ENCODE data around the gene ZC3H6.

Gene ZC3H6

GRCh38 chr2:112256654-112257053, 18.7 kb upstream of the ZC3H6 start:
- Mint-ChIP-seq H3K36me3 (ENCODE audit: low read depth) (no peaks in the 10 kb centered on the region), H3K9me3 (peaks cover 2% of the 10 kb centered on the region), H3K4me3 (peak overlapping the region in 2 of 3 experiments; percentile 27 to 56), H3K27ac (no peak overlapping the region), H3K27me3 (ENCODE audit: low read depth) (peaks cover 8% of the 10 kb centered on the region), H3K4me1 (peaks cover 15% of the 10 kb centered on the region)
- TF ChIP-seq, protein P1, sequence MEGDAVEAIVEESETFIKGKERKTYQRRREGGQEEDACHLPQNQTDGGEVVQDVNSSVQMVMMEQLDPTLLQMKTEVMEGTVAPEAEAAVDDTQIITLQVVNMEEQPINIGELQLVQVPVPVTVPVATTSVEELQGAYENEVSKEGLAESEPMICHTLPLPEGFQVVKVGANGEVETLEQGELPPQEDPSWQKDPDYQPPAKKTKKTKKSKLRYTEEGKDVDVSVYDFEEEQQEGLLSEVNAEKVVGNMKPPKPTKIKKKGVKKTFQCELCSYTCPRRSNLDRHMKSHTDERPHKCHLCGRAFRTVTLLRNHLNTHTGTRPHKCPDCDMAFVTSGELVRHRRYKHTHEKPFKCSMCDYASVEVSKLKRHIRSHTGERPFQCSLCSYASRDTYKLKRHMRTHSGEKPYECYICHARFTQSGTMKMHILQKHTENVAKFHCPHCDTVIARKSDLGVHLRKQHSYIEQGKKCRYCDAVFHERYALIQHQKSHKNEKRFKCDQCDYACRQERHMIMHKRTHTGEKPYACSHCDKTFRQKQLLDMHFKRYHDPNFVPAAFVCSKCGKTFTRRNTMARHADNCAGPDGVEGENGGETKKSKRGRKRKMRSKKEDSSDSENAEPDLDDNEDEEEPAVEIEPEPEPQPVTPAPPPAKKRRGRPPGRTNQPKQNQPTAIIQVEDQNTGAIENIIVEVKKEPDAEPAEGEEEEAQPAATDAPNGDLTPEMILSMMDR (IDR thresholded peaks at IDR 0.05; ENCODE audit: unreplicated experiment in 3 of 3), result no peak

DNA sequence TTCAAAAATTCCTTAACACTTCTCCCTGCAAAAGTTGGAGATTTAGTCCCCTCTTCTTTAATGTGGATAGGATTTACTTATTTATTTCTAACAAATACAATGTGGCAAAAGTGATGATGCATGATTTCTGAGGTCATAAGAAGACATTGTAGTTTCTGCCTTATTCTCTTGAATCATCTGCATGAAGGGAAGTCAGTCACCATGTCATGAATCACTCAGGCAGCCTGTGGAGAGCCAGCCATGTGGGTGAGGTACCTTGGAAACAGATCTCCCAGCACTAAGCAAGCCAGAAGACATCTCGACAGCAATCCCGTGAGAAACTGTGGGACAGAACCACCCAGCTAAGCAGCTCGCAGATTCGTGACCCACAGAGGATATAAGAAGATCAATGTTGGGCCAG, 17.8 kb upstream of the ZC3H6 start:
- Mint-ChIP-seq H3K4me1 (peaks cover 15% of the 10 kb centered on the region), H3K9me3 (peaks cover 7% of the 10 kb centered on the region), H3K4me3 (peak overlapping the region in 2 of 3 experiments; percentile 24 to 42), H3K27me3 (ENCODE audit: low read depth) (peaks cover 8% of the 10 kb centered on the region), H3K36me3 (ENCODE audit: low read depth) (peaks cover under 1% of the 10 kb centered on the region), H3K27ac (peak overlapping the region in 1 of 3 experiments; percentile 18)
- TF ChIP-seq, protein P1 (IDR thresholded peaks at IDR 0.05; ENCODE audit: unreplicated experiment in 3 of 3), result no peak

DNA sequence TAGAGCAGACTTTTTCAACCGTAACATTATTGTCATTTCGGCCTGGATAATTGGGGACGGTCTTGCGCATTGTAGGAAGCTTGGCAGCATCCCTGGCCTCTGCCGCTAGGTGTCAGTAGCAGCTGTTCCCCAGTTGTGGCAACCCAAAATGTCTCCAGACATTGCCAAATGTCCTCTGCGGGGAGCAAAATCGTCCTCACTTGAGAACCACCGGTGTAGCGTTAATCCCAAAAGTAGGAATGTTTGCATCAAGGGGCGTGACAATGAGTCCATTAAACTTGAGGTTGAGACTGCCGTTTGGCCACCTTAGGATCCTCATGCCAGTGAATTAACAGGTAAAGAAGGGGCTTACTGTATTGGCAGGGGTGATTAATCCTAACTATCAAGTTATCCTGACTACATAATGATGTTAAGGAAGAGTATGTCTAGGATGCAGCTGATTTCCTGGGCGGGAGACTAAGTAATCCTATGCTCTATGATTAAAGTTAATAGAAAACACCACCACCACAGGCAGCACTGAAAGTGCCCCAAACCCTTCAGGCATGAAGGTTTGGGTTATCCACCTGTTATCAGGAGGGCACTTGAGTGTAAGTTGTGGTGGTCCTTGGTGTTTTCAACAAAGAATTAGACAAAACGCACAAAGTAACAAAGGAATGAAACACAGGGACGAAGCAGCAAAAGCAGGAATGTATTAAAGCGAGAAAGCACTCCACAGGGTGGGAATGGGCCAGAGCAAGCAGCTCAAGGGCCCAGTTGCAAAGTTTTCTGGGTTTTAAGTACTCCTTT, 15.7 kb upstream of the ZC3H6 start:
- H3K27me3 Mint-ChIP-seq (ENCODE audit: low read depth), result peaks cover 8% of the 10 kb centered on the region
- H3K9me3 Mint-ChIP-seq, result peaks cover 11% of the 10 kb centered on the region
- H3K4me3 Mint-ChIP-seq, result peak overlapping the region; percentile 32 to 53 (median 52)
- no peak overlapping the region for H3K27ac Mint-ChIP-seq
- H3K4me1 Mint-ChIP-seq, result peaks cover 4% of the 10 kb centered on the region
- TF ChIP-seq, protein P1 (IDR thresholded peaks at IDR 0.05; ENCODE audit: unreplicated experiment in 3 of 3), result peak; percentile 93 to 95 (median 94)
- H3K36me3 Mint-ChIP-seq (ENCODE audit: low read depth), result peaks cover 4% of the 10 kb centered on the region

GRCh38 chr2:112260295-112260625, 15.1 kb upstream of the ZC3H6 start:
- Mint-ChIP-seq H3K36me3 (ENCODE audit: low read depth) (peaks cover 4% of the 10 kb centered on the region), H3K4me3 (no peak overlapping the region), H3K4me1 (peaks cover 4% of the 10 kb centered on the region), H3K27ac (no peak overlapping the region), H3K27me3 (ENCODE audit: low read depth) (peaks cover 8% of the 10 kb centered on the region), H3K9me3 (peaks cover 11% of the 10 kb centered on the region)
- TF ChIP-seq, protein P1 (IDR thresholded peaks at IDR 0.05; ENCODE audit: unreplicated experiment in 3 of 3), result no peak

DNA sequence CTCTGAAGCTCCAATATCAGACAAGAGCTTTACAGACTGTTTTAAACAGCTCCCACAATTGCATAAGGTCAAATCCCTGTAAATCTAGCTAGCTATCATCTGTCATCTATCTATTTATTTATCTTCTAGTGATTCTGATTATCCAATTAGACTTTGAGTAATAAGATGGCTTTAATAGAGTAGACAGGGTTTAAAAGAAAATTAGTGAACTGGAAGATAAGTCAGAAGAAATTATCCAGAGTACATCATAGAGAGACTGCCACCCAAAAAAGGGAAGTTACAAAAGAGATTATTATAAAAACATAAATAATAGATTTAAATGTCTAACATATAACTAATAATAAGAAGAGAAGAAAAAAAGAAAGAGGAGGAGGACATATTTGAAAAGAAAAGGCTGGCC, 12.5 kb upstream of the ZC3H6 start:
- Mint-ChIP-seq H3K36me3 (ENCODE audit: low read depth) (peaks cover 4% of the 10 kb centered on the region), H3K27ac (no peak overlapping the region), H3K4me1 (peaks cover 4% of the 10 kb centered on the region), H3K9me3 (peaks cover 11% of the 10 kb centered on the region), H3K27me3 (ENCODE audit: low read depth) (peaks cover 8% of the 10 kb centered on the region), H3K4me3 (no peak overlapping the region)
- TF ChIP-seq, protein P1 (IDR thresholded peaks at IDR 0.05; ENCODE audit: unreplicated experiment in 3 of 3), result no peak

- Mint-ChIP-seq H3K9me3 (peaks cover 2% of the 10 kb centered on the region), H3K27me3 (ENCODE audit: low read depth) (peaks cover 4% of the 10 kb centered on the region), H3K4me1 (peaks cover 4% of the 10 kb centered on the region), H3K36me3 (ENCODE audit: low read depth) (no peaks in the 10 kb centered on the region), H3K4me3 (no peak overlapping the region), H3K27ac (no peak overlapping the region)
- TF ChIP-seq, protein P1 (IDR thresholded peaks at IDR 0.05; ENCODE audit: unreplicated experiment in 3 of 3), result no peak
Measured at GRCh38 chr2:112268547-112268946, 6.8 kb upstream of the ZC3H6 start.

Data from nephron (organoid).